Right lobe of liver (tissue), 4 donors: ENCODE results near the gene DDN.

Source experiments
- CTCF ChIP-seq, 4 donors: fragments of 200-600 bp in 3 of 4; fragments of 450-650 bp in 1 of 4; IDR thresholded peaks; one replicate each; pipeline versions ENCODE4 v1.5.1 to v1.8.0; 2016 to 2022; ENCODE audit warnings: antibody characterized with exemption in 4 of 4, mild to moderate bottlenecking in 2 of 4
- POLR2A ChIP-seq: fragments of 450-650 bp; IDR thresholded peaks from one replicate; pipeline ENCODE4 v1.6.1; 2017; ENCODE audit warnings: antibody characterized with exemption, mild to moderate bottlenecking
- donor health status: DM: no; HTN: no; CAD: no.
- donor health status: DM: no; HTN: no; CAD: no.
- donor health status: DM: no; HTN: yes; CAD: no.

- TF ChIP-seq CTCF (IDR thresholded peaks at IDR 0.05) (no peak), POLR2A (no peak)
These were observed 26.9 kb upstream of the DDN start for GRCh38 chr12:49026101-49026500.
